Skeletal muscle cell (primary cell): ENCODE results near the gene PSIP1.
"Not testable (repeated sequence)": the region's sequence is repeated elsewhere in the genome, so short reads cannot be mapped to it uniquely, and the experiment has no call there.

ENCODE experiments used
- DNase-seq: peaks from one replicate; pipeline ENCODE4 v3.0.0-alpha.2; 2010; ENCODE audit warnings: low read depth
- H3K4me3 ChIP-seq: 2 replicates; pipeline ENCODE4 v1.5.1; 2011; ENCODE audit warnings: low read depth, mild to moderate bottlenecking, control low read depth, low read length, moderate library complexity

Gene PSIP1

GRCh38 chr9:15510789-15511575 is at the start of gene PSIP1:
TSS of gene PSIP1 (minus strand) at chr9:15510970. CDS start at chr9:15510188, 782 bp downstream.
- peak within 1 kb of the TSS; percentile 85 for H3K4me3 ChIP-seq
- peak; percentile 56 for DNase-seq

- no peak for DNase-seq
- peak overlapping the region; percentile 65 for H3K4me3 ChIP-seq
These were observed 42.7 kb upstream of the PSIP1 start for GRCh38 chr9:15553528-15553898.

GRCh38 chr9:15552636-15553527 is 42.1 kb upstream of the PSIP1 start, which contains the start of gene CCDC171:
TSS of gene CCDC171 (plus strand) at chr9:15553043. CDS start at chr9:15564089, 11,046 bp downstream.
- DNase-seq, result peak; percentile 90
- H3K4me3 ChIP-seq, result peak within 1 kb of the TSS; percentile 65

- H3K4me3 ChIP-seq, result no peak overlapping the region
- DNase-seq, result no peak
These were observed 38.8 kb upstream of the PSIP1 start for GRCh38 chr9:15549611-15550010.

GRCh38 chr9:15543047-15543813 is 32.5 kb upstream of the PSIP1 start:
- DNase-seq, result peak; percentile 1
- no peak overlapping the region for H3K4me3 ChIP-seq

GRCh38 chr9:15542624-15543023 is 31.9 kb upstream of the PSIP1 start:
- no peak overlapping the region for H3K4me3 ChIP-seq
- no peak for DNase-seq

- no peak for DNase-seq
- no peak overlapping the region for H3K4me3 ChIP-seq
These were observed 31.1 kb upstream of the PSIP1 start for GRCh38 chr9:15541872-15542271.

GRCh38 chr9:15531380-15531779 is 20.6 kb upstream of the PSIP1 start:
- no peak overlapping the region for H3K4me3 ChIP-seq
- no peak for DNase-seq

- DNase-seq, result no peak
These were observed 19.0 kb upstream of the PSIP1 start for GRCh38 chr9:15529566-15530324.

GRCh38 chr9:15527035-15527434 is 16.3 kb upstream of the PSIP1 start:
- H3K4me3 ChIP-seq, DNase-seq: not testable (repeated sequence)

More at GRCh38 chr9:15529566-15530324, 19.0 kb upstream of the PSIP1 start:
- H3K4me3 ChIP-seq, result no peak overlapping the region

- DNase-seq, result no peak
- no peak overlapping the region for H3K4me3 ChIP-seq
These were observed 15.2 kb upstream of the PSIP1 start for GRCh38 chr9:15525958-15526357.

GRCh38 chr9:15524845-15525455 is 14.2 kb upstream of the PSIP1 start:
- no peak overlapping the region for H3K4me3 ChIP-seq
- DNase-seq, result no peak

GRCh38 chr9:15522130-15522755 is 11.5 kb upstream of the PSIP1 start:
- H3K4me3 ChIP-seq, result no peak overlapping the region
- no peak for DNase-seq

GRCh38 chr9:15521254-15521653 is 10.5 kb upstream of the PSIP1 start:
- no peak for DNase-seq
- H3K4me3 ChIP-seq, result no peak overlapping the region

GRCh38 chr9:15519831-15520230 is 9.1 kb upstream of the PSIP1 start:
- no peak overlapping the region for H3K4me3 ChIP-seq

GRCh38 chr9:15513335-15513734 is 2.6 kb upstream of the PSIP1 start:
- no peak for DNase-seq
- no peak overlapping the region for H3K4me3 ChIP-seq

More at GRCh38 chr9:15519831-15520230, 9.1 kb upstream of the PSIP1 start:
- DNase-seq, result no peak

- DNase-seq, result no peak
- no peak overlapping the region for H3K4me3 ChIP-seq
These were observed 2.1 kb upstream of the PSIP1 start for GRCh38 chr9:15512889-15513288.

- no peak overlapping the region for H3K4me3 ChIP-seq
- no peak for DNase-seq
These were observed 1.4 kb upstream of the PSIP1 start for GRCh38 chr9:15512204-15512603.
